HG02943 (cell line): ENCODE measurements around the gene RASGRF2.

Experiments used
- ATAC-seq: cut with Tn5 transposase; IDR thresholded peaks from one replicate; pipeline ENCODE4 v1.9.1; 2021; ENCODE audit warnings: mild to moderate bottlenecking, low read depth, moderate library complexity; ENCODE audit not compliant: unreplicated experiment

RASGRF2 gene

DNA sequence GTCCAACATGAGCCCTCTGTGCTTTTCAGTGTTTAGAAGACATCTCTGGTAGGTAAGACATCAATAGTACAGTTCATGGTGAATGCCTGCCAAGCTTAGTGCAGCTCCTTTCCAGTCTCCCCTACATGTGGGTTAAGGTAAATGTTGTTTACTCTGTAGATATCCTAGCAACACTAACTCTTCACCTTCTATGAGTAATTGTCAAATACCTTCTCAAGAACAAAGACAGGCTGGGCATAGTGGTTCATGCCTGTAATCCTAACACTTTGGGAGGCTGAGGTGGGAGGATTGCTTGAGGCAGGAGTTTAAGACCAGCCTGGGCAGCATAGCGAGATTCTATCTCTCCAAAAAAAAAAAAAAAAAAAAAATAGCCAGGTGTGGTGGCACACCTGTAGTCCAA lies 18.7 kb upstream of the RASGRF2 start:
- ATAC-seq: no peak

GRCh38 chr5:80951366-80951765 lies 8.8 kb upstream of the RASGRF2 start:
- no peak for ATAC-seq

- ATAC-seq: no peak
Observed at GRCh38 chr5:80953587-80953986, 6.6 kb upstream of the RASGRF2 start.

DNA sequence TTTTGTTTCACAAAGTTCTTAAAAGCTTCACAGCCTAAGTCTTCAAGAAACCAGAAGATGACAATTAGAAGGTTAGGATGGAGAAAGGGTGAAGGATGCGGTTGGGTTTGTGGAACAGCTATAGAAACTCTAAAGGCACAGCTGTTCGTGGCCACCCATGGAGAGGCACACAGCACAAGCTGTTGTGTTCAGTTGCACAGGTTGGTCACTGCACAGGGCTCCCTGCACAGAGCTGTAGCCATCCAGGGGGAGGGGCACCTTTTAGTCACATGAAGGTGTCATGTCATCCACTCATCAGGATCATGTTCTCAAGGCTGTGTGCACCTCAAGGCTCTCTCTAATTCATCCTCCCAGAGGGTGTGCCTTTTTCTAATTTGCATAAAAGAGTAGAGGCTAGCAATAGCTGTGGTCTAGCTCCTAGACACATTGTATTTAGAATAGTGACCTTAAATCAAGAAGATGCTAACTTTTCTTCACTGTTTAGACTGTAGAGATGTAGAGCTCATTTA lies 5.0 kb upstream of the RASGRF2 start:
- no peak for ATAC-seq

DNA sequence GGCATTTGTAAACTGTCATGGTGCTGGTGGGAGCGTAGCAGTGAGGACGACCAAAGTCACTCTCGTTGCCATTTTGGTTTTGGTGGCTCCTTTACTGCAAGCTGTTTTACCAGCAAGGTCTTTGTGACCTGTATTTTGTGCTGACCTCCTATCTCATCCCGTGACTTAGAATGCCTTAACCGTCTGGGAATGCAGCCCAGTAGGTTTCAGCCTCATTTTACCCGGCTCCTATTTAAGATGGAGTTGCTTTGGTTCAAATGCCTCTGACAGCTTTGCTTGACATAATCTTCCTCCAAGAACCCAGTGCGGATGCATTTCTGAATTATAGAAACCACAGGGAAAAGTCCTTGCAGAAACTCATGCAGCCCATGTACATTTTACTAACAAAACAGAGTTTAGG lies 3.9 kb upstream of the RASGRF2 start:
- ATAC-seq: no peak

GRCh38 chr5:80957031-80957761 lies 3.0 kb upstream of the RASGRF2 start:
- ATAC-seq: no peak

DNA sequence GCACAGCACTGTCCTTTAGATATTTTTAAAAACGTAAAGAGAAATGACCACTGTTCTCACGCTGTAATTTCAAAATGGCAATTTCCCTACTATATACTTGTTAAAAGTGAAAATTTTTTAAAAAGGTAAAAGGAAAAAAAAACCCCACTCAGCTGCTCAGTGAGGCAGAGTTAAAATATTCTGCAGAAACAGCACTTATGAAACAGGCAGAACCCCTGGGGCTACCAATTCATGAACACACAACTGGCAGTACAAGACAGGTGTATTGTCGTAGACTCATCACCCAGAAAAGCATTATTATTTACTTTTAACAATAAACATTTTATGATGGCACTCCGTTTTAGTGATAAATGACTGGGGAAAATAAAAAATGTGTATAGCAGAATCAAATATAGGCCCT lies 1.5 kb upstream of the RASGRF2 start:
- ATAC-seq: no peak

DNA sequence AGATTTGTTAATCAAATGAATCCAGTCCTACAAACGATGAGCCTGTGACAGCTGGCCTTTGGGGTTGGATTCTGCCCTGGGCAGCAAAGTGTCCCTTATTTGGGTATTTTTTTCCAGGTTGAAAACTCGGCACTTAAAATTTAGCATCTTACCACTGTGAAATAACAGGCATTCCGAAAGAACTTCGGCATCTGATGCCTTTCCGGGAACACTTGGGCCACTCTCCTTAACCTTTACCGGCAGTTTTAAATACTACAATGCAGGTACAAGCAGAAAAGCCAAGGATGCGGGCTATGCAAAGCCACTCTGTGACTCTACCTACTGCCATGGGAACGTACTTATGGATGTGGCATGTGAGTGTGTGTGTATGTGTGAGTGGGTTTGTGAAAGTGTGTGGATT lies 1.0 kb upstream of the RASGRF2 start:
- no peak for ATAC-seq

- ATAC-seq: no peak
Observed at GRCh38 chr5:80960531-80961375, 590 bp downstream of the RASGRF2 start.

GRCh38 chr5:80961376-80962281 lies 1.5 kb downstream of the RASGRF2 start:
- no peak for ATAC-seq

DNA sequence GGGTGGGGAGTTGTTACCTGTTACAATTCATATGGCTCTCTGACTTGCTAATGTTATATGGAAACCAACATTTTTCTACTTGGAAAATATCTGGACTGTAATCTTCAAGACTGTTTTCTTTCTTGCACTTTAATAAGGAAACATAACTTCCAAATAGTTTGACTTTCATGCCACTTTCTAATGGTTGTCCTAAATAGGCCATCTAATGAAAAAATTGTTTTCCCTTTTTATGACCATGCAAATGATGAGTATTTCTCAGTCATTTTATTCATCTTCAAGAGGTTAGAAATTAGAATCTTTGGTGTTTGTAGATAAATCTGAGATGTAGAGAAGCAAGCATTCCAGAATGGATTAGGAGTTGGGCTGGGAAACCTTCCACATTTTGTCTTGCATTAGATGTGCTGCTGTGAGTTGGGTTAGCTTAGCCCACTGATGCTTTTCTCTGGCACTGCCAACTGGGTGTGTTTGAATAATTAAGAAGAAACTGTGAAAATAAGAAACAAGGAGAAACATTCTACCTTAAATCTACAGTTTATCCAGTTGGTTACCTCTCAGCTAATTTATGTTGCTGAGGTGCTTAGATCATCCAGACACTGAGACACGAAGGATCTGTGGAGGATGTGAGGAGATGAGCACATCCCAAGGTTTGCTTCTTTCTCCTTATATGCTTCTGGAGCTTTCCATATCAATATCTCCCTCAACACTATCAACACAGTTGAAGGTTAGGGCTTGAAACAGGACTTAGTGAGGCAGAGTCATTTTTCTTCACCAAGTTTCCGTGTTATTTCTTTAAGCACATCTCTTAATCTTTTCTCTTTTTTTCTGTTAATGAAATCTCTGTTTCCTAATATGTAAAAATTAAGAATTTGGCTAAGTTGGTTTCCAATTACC lies 2.7 kb downstream of the RASGRF2 start:
- ATAC-seq: no peak

- no peak for ATAC-seq
Observed at GRCh38 chr5:80963521-80963895, 3.3 kb downstream of the RASGRF2 start.

- no peak for ATAC-seq
Observed at GRCh38 chr5:80963966-80964481, 3.9 kb downstream of the RASGRF2 start.

DNA sequence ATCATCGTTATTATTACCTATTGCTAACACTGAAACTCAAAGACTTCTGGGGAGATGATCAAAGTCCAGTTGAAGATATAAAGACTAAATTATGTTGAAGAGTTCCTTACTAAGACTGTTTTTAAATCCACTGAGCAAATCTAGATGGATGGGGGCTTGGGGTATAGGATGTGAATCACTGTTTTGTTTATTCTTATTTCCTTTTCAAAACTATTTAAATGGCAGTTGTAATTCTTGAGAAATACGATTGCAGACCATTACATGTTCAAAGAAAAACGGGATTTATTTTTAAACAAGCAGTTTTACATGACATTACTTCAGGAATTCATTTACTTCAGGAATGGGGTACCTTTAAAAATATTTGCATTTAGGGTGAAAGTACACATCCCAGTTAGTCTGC lies 4.3 kb downstream of the RASGRF2 start:
- no peak for ATAC-seq

- ATAC-seq: no peak
Observed at GRCh38 chr5:80964919-80965318, 4.8 kb downstream of the RASGRF2 start.

GRCh38 chr5:80967500-80968181 lies 7.5 kb downstream of the RASGRF2 start:
- ATAC-seq: no peak

DNA sequence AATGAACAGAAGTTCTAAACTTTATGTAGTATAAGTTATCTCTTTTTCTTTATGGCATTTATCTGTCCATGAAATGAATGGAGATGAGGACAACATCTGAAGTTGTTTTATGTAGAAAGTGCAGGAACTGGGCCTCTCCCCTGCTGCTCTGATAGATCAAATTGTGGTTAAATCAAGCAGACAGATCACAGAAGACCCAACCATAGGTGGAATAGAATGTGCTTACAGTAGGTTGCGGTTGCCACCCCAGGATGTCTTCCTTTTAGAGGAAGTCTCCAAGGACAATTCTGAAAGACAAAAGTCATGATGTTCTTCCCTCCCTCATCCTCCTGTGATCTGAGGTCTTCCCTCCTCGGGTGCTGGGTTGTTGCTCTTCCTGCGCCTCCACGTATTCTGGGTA lies 12.9 kb downstream of the RASGRF2 start:
- ATAC-seq: no peak

DNA sequence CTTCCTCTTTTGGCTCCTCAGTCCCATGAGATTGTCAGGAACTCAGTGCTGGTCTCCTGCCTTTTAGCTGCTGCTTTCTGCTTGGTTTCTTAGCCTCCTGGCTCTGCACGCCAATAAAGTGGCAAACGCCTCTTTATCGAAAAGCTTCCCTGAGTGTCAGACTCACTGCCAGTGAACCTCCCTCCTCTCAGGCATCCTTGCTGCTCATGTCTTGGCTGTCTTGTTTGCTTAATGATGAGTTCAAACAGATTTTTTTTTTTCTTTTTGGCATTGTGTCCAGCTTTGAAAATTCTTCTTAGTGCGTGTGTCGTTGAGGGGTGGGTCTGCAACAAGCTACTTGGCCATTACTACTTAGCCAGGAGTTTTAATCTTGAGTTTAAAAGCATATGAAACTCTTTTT lies 14.9 kb downstream of the RASGRF2 start:
- no peak for ATAC-seq

DNA sequence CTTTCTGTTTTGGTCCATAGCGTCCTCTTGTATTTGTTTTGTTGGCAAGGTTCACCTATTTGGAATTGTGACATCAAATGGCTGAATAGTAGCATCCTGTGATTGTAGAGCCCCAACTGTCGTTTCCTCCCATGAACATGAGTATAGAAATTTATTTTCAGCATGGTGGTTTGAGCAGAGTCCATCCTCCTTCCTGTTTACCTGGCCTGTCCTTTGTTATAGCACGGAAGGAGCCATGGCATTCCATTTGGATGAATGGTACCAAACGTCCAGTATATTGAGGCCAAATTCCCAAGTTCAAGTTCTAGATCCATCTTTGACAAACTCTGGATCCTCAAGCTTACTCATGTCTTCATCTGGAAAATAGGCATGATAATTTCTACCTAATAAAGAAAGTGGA lies 16.8 kb downstream of the RASGRF2 start:
- no peak for ATAC-seq
